Measurements from ENCODE around the gene LINGO4.
A peak's percentile ranks its signal among the peaks of the same experiment; 100 is the strongest.

The LINGO4 gene

GRCh38 chr1:151814971-151815545 is 9.8 kb upstream of the LINGO4 start:
- no peak for DNase-seq (ENCODE audit: low read depth in 1 of 2, low spot score in 1 of 2)

GRCh38 chr1:151814426-151814825 is 9.2 kb upstream of the LINGO4 start:
- no peak for DNase-seq (ENCODE audit: low read depth in 1 of 2, low spot score in 1 of 2)

- DNase-seq (ENCODE audit: low read depth in 1 of 2, low spot score in 1 of 2), result no peak
Observed at GRCh38 chr1:151813271-151813977, 8.2 kb upstream of the LINGO4 start.

GRCh38 chr1:151811181-151811580 is 6.0 kb upstream of the LINGO4 start:
- DNase-seq (ENCODE audit: low read depth in 1 of 2, low spot score in 1 of 2), result no peak

- DNase-seq (ENCODE audit: low read depth in 1 of 2, low spot score in 1 of 2), result no peak
Observed at GRCh38 chr1:151809985-151810556, 4.9 kb upstream of the LINGO4 start.

GRCh38 chr1:151809290-151809984 is 4.2 kb upstream of the LINGO4 start:
- no peak for DNase-seq (ENCODE audit: low read depth in 1 of 2, low spot score in 1 of 2)

- no peak for DNase-seq (ENCODE audit: low read depth in 1 of 2, low spot score in 1 of 2)
Observed at GRCh38 chr1:151807766-151808165, 2.5 kb upstream of the LINGO4 start.

GRCh38 chr1:151807131-151807530 is 1.9 kb upstream of the LINGO4 start:
- no peak for DNase-seq (ENCODE audit: low read depth in 1 of 2, low spot score in 1 of 2)

- no peak for DNase-seq (ENCODE audit: low read depth in 1 of 2, low spot score in 1 of 2)
Observed at GRCh38 chr1:151806170-151806569, 951 bp upstream of the LINGO4 start.

GRCh38 chr1:151803915-151804314 is 1.3 kb downstream of the LINGO4 start:
- no peak for DNase-seq (ENCODE audit: low read depth in 1 of 2, low spot score in 1 of 2)

- no peak for DNase-seq (ENCODE audit: low read depth in 1 of 2, low spot score in 1 of 2)
Observed at GRCh38 chr1:151803164-151803563, 2.1 kb downstream of the LINGO4 start.

GRCh38 chr1:151802372-151802771 is 2.8 kb downstream of the LINGO4 start:
- no peak for DNase-seq (ENCODE audit: low read depth in 1 of 2, low spot score in 1 of 2)

- DNase-seq (ENCODE audit: low read depth in 1 of 2, low spot score in 1 of 2), result no peak
Observed at GRCh38 chr1:151801846-151802245, 3.4 kb downstream of the LINGO4 start.

- no peak for DNase-seq (ENCODE audit: low read depth in 1 of 2, low spot score in 1 of 2)
Observed at GRCh38 chr1:151801310-151801820, 3.9 kb downstream of the LINGO4 start.

GRCh38 chr1:151800830-151801229 is 4.4 kb downstream of the LINGO4 start:
- no peak for DNase-seq (ENCODE audit: low read depth in 1 of 2, low spot score in 1 of 2)

- no peak for DNase-seq (ENCODE audit: low read depth in 1 of 2, low spot score in 1 of 2)
Observed at GRCh38 chr1:151799179-151800022, 5.8 kb downstream of the LINGO4 start.

GRCh38 chr1:151798571-151798970 is 6.6 kb downstream of the LINGO4 start:
- DNase-seq (ENCODE audit: low read depth in 1 of 2, low spot score in 1 of 2), result no peak

- no peak for DNase-seq (ENCODE audit: low read depth in 1 of 2, low spot score in 1 of 2)
Observed at GRCh38 chr1:151790940-151791651, 14.1 kb downstream of the LINGO4 start.

GRCh38 chr1:151790071-151790939 is 14.9 kb downstream of the LINGO4 start, which contains the start of gene TDRKH:
Gene TDRKH, minus strand, starts transcription at chr1:151790500. Its CDS starts 7,478 bp downstream, at chr1:151783022.
- peak; percentile 92 to 98 for DNase-seq (ENCODE audit: low read depth in 1 of 2, low spot score in 1 of 2)
